CD4-positive, alpha-beta T cell treated with Interferon alpha-2 for 1 hour (primary cell): Measurements from ENCODE around the gene TRAF2.

ENCODE experiments used
- DNase-seq, 2 donors: peaks; one replicate each; pipeline ENCODE4 v3.0.0-alpha.2; 2020 to 2022

Gene TRAF2

GRCh38 chr9:136847826-136848392 is 38.4 kb upstream of the TRAF2 start:
- DNase-seq = peak; percentile 68 to 77

- DNase-seq = peak; percentile 16 to 46
Measured at GRCh38 chr9:136848393-136849037, 37.8 kb upstream of the TRAF2 start.

DNA sequence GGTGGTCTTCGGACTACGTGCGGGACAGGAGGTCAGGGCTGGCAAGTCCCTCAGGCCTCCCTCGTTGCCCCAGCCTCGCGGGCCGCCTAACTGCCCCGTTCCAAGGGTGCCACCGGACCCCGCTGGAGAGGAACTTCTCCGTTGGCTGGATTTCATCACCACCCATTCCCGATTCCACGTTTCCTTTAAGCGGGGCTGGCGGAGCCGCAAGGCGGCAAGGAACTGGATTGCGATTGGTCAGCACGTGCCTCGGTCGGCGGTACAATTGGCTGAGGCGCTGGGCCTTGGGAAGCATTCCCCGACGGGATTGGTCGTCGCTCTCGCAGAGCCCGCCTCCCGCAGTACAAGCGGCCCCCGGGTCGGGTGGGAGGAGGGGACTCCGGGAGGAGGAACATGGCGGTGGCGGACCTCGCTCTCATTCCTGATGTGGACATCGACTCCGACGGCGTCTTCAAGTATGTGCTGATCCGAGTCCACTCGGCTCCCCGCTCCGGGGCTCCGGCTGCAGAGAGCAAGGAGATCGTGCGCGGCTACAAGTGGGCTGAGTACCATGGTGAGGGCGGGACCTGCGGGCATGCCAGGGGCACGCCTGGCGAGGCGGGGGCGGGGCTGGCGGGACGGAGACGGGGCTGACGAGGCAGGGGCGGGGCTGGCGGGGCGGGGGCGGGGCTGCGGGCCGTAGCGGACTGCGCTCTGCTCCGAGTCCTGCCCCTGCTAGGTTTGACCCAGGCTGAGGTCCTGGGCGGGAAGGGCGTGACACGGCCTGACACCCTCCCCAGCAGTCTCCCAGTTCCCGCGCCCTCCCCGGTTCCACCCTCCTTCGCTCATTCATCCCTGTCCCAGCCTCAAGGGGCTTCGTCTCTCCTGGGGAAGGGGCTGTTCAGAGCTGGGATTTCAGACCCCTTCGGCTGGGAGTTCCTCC is 37.0 kb upstream of the TRAF2 start, which contains the start of gene PHPT1:
PHPT1 (plus strand) TSS at position 372 of the 922 bp plus-strand sequence; CDS start at position 394, 22 bp downstream.
- DNase-seq = peak; percentile 97 to 98

DNA sequence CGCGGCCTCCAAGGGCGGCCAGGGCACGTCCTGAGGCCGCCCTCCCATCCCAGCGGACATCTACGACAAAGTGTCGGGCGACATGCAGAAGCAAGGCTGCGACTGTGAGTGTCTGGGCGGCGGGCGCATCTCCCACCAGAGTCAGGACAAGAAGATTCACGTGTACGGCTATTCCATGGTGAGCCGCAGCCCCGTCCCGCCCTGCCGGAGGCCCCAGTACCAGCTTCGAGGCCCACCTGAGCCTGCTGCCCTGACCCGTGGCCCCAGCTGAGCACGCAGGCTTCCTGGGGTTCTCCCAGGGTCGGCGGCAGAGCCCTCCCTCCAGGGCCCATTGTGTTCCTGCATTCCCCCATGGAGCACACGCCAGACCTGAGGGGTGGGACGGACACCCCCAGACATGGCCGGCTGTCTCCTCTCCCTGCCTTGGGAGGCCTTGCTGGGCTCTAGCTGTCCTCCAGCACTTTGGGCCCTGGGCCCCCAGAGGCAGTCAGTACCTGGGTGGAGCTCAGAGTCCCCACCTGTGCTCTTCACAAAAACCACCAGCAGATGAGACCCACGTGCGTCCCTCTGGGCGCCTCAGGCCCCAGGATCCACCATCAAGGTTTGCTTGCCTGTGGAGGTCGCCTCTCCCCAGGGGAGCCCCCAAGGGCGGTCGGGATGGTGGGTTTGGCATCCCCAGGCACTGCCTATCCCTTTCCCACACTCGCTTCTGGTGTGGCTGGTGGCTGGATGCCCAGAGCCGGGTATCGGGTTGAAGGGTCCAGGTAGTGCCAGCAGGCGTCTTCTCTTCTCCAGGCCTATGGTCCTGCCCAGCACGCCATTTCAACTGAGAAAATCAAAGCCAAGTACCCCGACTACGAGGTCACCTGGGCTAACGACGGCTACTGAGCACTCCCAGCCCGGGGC is 36.1 kb upstream of the TRAF2 start:
- DNase-seq = no peak

DNA sequence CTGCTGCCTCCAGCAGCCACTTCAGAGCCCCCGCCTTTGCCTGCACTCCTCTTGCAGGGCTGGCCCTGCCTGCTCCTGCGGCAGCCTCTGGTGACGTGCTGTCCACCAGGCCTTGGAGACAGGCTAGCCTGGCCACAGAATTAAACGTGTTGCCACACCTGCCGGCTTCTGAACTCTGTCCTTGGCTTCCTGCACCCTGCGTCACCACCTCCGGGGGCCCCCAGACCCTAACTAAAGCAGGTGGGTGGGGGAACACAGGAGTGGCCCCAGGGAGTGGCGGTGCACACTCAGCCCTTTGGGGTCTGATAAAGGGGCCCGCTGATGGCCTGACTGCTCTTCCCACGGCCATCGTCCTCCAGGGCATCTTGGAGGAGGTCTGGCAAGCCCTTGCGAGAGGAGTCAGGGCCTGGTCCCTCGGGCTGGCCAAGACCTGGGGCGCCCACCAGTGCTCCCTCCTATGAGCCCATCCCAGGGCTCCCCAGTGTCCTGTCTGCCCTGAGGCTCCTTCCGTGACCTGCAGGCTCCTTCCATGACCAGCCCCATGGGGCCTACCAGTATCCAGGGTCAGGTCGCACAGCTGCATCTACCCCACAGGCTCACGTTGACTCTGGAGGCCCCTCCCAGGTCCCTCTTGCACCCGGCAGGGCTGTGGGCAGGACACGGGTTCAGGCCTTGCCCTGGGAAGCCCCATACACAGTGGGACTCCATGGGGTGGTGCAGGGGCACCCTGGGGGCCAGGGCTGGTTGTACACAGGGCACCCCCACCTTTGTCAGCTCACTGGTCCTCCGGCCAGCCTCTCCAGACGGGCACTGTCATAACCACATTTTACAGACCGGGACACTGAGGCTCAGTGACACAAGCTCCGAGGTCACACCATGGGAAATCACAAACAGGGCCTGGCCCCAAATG is 35.2 kb upstream of the TRAF2 start:
- no peak for DNase-seq

DNA sequence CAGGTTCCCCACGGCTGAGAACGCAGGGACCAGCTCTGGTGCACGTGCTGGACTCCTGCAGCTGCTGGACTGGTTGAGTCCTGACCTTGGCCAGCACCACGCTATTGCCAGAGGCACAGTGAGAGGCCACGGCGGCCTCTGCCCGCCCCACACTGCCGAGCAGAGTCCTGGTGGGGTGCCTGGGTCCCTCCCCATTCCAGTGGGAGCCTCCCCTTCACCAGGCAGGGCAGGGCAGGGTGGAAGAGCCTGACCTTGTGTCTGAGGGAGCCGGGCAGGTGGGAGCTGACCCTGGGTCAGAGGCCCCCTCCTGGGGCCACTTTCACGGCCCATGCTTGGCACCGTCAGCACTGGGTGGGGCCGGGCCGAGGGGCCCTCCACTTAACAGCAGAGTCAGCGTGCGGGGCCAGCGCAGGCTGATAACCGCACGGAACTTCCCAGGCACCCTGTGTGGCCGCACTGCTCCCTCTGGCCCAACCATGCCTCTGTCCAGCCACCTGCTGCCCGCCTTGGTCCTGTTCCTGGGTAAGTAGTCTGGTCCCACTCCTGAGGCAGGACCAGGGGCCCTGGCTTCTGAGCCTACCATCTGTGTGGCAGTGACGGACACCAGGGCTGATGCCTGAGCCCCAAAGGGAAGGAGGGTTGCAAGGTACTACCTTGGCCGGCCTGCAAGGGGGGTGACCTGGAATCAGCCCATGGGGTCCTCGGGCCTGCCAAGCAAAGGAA is 34.2 kb upstream of the TRAF2 start, which contains the start of gene MAMDC4:
MAMDC4 (plus strand) TSS at position 406 of the 723 bp plus-strand sequence; CDS start at position 477, 71 bp downstream.
- DNase-seq = no peak

DNA sequence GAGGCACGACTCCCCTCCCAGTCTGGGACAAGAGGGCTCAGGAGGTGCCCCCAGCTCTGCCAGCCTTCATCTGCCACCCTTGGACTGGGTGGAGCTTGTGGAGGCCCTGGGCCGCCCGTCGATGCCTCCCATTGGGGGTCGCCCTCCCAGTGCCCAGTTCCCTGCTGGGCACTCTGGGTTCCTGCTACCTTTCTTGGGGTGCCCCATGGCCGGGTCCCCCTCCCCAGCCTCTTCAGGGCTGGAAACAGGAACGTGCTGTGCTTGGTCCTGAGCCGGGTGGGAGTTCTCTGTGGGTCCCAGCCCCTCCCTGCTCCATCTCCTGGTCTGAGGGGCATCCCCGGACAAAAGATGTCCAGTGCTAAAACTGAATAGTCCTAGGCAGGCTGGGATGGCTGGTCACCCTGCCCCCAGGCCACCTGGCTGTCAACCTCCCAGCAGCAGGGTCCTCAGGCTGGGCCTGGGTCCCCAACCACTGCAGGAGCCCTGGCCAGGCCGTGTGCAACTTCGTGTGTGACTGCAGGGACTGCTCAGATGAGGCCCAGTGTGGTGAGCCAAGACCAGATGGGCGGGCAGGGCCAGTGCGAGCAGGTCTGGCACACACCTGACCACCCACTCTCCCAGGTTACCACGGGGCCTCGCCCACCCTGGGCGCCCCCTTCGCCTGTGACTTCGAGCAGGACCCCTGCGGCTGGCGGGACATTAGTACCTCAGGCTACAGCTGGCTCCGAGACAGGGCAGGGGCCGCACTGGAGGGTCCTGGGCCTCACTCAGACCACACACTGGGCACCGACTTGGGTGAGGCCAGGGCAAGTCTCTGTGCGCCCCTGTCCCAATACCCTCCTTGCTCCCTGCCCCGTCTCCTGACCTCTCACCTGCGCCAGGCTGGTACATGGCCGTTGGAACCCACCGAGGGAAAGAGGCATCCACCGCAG is 33.4 kb upstream of the TRAF2 start:
- no peak for DNase-seq

- no peak for DNase-seq
Measured at GRCh38 chr9:136853596-136854112, 32.7 kb upstream of the TRAF2 start.

DNA sequence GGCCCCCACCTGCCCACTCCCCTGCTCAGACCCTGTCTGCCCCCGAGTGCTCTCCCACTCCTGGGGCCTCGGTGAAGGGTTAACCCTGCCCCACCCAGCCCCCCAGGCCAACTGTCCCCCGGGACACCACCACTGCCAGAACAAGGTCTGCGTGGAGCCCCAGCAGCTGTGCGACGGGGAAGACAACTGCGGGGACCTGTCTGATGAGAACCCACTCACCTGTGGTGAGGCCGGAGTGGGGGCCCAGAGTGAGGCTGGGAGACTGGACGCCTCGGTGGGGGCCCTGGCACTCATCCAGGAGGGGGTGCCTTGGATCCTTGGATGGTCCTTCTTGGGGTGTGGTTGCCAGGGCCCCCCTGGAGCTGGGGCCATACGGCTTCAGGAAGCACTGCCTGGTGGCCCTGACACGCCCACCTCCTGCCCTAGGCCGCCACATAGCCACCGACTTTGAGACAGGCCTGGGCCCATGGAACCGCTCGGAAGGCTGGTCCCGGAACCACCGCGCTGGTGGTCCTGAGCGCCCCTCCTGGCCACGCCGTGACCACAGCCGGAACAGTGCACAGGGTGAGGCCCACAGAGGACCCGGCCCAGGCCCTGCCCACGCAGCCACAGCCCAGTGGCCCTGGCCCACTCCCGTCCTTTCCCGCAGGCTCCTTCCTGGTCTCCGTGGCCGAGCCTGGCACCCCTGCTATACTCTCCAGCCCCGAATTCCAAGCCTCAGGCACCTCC is 32.0 kb upstream of the TRAF2 start:
- DNase-seq = no peak

GRCh38 chr9:136854842-136855460 is 31.4 kb upstream of the TRAF2 start:
- DNase-seq = no peak

- DNase-seq = no peak
Measured at GRCh38 chr9:136855461-136856078, 30.7 kb upstream of the TRAF2 start.

GRCh38 chr9:136856079-136856476 is 30.2 kb upstream of the TRAF2 start:
- no peak for DNase-seq

DNA sequence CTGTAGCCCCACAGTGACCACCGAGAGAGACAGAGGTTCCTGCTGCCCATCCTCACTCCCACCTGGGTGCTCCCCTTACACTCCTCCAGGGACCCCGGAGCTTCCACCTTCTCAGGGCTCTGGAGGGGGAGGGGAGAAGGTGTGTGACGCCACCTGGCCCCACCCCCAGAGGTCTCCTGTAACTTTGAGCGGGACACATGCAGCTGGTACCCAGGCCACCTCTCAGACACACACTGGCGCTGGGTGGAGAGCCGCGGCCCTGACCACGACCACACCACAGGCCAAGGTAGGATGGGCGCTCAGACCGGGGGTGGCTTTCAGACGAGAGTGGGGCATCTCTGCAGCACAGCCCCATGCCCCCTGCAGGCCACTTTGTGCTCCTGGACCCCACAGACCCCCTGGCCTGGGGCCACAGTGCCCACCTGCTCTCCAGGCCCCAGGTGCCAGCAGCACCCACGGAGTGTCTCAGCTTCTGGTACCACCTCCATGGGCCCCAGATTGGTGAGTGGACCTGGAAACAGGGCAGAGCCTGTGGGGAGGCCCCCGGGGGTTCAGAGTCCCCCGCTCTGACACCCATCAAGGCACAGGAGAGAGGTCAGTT is 29.7 kb upstream of the TRAF2 start:
- DNase-seq = no peak

DNA sequence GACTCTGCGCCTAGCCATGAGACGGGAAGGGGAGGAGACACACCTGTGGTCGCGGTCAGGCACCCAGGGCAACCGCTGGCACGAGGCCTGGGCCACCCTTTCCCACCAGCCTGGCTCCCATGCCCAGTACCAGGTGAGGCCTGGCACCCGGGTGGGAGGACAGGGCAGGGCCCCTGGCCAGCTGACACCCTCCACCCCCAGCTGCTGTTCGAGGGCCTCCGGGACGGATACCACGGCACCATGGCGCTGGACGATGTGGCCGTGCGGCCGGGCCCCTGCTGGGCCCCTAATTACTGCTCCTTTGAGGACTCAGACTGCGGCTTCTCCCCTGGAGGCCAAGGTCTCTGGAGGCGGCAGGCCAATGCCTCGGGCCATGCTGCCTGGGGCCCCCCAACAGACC is 29.1 kb upstream of the TRAF2 start:
- DNase-seq = no peak

GRCh38 chr9:136857581-136858412 is 28.5 kb upstream of the TRAF2 start:
- no peak for DNase-seq

- no peak for DNase-seq
Measured at GRCh38 chr9:136858452-136858843, 27.9 kb upstream of the TRAF2 start.
